ENCODE measurements around the gene GPC5.

Gene GPC5

DNA sequence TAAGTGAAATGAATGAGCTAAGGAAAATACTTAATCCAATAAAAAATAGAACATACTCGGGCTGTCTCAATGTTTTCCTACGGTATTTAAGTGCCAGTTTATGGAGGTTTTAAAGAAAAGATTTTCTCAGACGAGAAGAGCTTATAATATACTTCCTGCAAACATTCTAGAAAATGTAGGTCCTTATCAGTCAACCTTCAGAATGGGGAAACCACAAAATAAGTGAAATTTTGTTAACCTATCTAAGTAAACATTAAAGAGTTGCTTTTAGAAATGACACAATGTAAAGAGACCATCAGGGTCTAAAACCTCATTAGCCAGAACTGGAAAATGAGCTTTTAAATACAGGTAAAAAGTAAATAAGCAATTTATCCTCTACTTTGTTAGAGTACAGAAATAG, 38.8 kb upstream of the GPC5 start:
- Mint-ChIP-seq H3K9me3 (no peaks in the 10 kb centered on the region), H3K27ac (no peak overlapping the region), H3K36me3 (peaks cover 35% of the 10 kb centered on the region), H3K27me3 (no peaks in the 10 kb centered on the region), H3K4me1 (peaks cover 28% of the 10 kb centered on the region), H3K4me3 (no peak overlapping the region)
- ATAC-seq: no peak

DNA sequence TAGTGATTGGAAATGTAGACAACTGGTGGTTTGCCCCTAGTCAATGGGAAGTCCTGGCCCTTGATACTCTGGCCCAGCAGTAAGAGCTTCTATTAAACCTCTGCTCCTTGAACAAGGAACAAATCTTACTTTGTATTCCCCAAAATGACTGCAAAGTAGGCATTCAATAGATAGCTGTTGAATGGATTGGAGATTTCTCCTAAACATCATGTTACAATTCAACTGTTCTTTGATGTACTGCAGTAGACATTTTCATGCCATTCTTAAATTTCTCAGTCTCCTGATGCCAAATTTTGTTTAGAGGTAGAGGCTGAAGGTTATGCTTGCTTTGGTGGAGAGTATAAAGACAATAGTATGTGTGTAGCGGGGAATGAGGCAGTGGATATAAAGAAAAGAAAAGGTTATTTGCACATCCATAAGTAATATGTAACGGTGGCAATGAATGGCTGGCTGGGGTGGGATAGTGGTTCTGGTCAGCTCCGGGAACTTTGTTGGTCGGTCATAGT, 38.1 kb upstream of the GPC5 start:
- H3K36me3 Mint-ChIP-seq: peaks cover 31% of the 10 kb centered on the region

DNA sequence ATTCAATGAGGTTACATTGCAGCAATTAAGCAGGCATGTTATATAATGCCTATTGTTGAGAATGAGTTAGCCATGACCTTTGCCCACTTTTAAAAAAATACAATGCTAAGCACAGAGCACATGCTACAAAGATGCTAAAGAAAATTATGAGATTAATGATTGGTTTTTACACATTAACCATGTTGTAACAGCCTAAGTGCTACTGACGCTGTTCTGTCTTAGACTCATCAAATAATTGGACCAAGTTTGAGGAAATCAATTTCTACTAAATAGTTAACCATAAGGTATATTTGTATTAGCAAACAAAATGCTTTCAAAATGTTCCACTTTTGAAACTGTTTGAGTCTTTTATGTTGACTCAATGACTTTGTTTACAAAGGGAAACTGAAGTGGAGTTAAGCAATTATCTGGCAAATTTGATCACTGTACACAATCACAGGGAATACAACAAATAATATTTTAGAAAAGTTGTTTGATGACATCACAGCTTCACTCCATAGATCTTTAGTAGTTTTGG, 36.6 kb upstream of the GPC5 start:
- peaks cover 20% of the 10 kb centered on the region for H3K4me1 Mint-ChIP-seq
- ATAC-seq: no peak
- no peaks in the 10 kb centered on the region for H3K27me3 Mint-ChIP-seq
- H3K27ac Mint-ChIP-seq: no peak overlapping the region
- H3K4me3 Mint-ChIP-seq: no peak overlapping the region
- H3K36me3 Mint-ChIP-seq: peaks cover 25% of the 10 kb centered on the region
- H3K9me3 Mint-ChIP-seq: no peaks in the 10 kb centered on the region

More for the DNA sequence above, 38.1 kb upstream of the GPC5 start:
- no peak overlapping the region for H3K27ac Mint-ChIP-seq
- H3K9me3 Mint-ChIP-seq: no peaks in the 10 kb centered on the region
- H3K4me1 Mint-ChIP-seq: peaks cover 24% of the 10 kb centered on the region
- ATAC-seq: no peak
- H3K4me3 Mint-ChIP-seq: no peak overlapping the region
- no peaks in the 10 kb centered on the region for H3K27me3 Mint-ChIP-seq

GRCh38 chr13:91362908-91363307, 35.5 kb upstream of the GPC5 start:
- Mint-ChIP-seq H3K27ac (no peak overlapping the region), H3K27me3 (no peaks in the 10 kb centered on the region), H3K36me3 (peaks cover 20% of the 10 kb centered on the region), H3K9me3 (no peaks in the 10 kb centered on the region), H3K4me1 (peaks cover 11% of the 10 kb centered on the region), H3K4me3 (no peak overlapping the region)
- ATAC-seq: no peak

DNA sequence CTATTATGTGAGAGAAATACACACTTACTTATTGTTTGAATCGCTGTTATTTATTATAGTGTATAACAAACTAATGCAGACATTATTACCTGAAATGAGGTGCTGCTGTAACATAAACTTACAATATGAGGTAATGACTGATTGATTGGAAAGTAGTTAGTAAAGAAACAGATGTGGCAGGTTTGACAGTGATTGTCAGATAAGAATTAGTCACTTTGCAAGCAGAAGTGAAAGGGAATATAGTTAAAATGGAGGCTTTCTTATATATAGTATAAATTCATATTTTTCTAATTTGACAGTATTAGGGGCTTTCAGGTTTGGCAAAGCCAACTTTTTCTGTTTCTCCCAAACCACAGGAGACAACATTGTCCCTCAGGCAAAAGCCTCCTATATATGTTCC, 30.3 kb upstream of the GPC5 start:
- H3K4me1 Mint-ChIP-seq: peaks cover 5% of the 10 kb centered on the region
- no peak overlapping the region for H3K4me3 Mint-ChIP-seq
- H3K36me3 Mint-ChIP-seq: peaks cover 11% of the 10 kb centered on the region
- H3K27ac Mint-ChIP-seq: no peak overlapping the region
- no peak for ATAC-seq
- no peaks in the 10 kb centered on the region for H3K9me3 Mint-ChIP-seq
- H3K27me3 Mint-ChIP-seq: no peaks in the 10 kb centered on the region

GRCh38 chr13:91368676-91369440, 29.6 kb upstream of the GPC5 start:
- peak; percentile 56 for ATAC-seq
- no peak overlapping the region for H3K27ac Mint-ChIP-seq
- H3K27me3 Mint-ChIP-seq: no peaks in the 10 kb centered on the region
- peaks cover 11% of the 10 kb centered on the region for H3K36me3 Mint-ChIP-seq
- peaks cover 4% of the 10 kb centered on the region for H3K4me1 Mint-ChIP-seq
- H3K4me3 Mint-ChIP-seq: no peak overlapping the region
- no peaks in the 10 kb centered on the region for H3K9me3 Mint-ChIP-seq

DNA sequence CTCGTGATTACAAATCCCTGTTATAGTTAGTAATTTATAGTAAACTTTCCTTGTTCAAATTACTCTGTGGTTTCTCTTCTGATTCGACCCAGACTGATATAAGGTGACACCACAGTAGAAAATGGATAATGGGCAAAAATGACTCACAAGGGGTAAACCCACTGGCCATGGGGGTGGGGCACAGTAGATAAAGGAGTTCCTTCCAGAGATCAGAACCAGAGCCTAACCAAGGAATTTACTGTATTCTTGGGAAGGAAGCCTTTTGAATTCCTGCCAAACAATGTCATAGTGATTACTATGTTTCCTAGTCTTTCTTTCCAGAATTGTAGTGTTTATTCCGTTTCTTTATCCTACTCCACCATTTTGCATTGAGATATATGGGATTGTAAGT, 29.0 kb upstream of the GPC5 start:
- Mint-ChIP-seq H3K4me3 (no peak overlapping the region), H3K9me3 (no peaks in the 10 kb centered on the region), H3K36me3 (peaks cover 11% of the 10 kb centered on the region), H3K27me3 (no peaks in the 10 kb centered on the region), H3K4me1 (peaks cover 5% of the 10 kb centered on the region), H3K27ac (no peak overlapping the region)
- no peak for ATAC-seq

DNA sequence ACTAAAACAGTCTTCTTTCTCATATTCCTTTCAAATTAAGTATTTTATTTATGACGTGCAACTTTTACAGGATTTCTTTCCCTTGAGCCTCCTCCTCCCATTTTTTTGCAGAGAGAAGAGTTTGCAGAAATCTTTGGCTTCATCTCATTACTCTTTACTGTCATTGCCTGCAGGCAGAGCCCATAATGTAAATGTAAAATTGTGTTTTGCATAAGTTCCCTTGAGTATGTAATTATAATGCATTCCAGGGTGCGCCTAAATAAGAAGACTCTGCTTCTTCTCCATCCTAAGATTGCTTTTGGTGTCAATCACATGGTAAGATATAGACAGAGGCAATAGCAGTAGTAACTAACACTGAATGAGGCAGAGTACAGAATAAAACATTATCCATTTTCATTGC, 27.9 kb upstream of the GPC5 start:
- Mint-ChIP-seq H3K4me1 (peaks cover 16% of the 10 kb centered on the region), H3K27ac (no peak overlapping the region), H3K4me3 (no peak overlapping the region), H3K27me3 (no peaks in the 10 kb centered on the region), H3K36me3 (peaks cover 11% of the 10 kb centered on the region), H3K9me3 (no peaks in the 10 kb centered on the region)
- ATAC-seq: no peak

GRCh38 chr13:91372911-91373310, 25.5 kb upstream of the GPC5 start:
- Mint-ChIP-seq H3K4me1 (peaks cover 16% of the 10 kb centered on the region), H3K4me3 (no peak overlapping the region), H3K27me3 (no peaks in the 10 kb centered on the region), H3K9me3 (no peaks in the 10 kb centered on the region), H3K36me3 (no peaks in the 10 kb centered on the region), H3K27ac (no peak overlapping the region)
- no peak for ATAC-seq

DNA sequence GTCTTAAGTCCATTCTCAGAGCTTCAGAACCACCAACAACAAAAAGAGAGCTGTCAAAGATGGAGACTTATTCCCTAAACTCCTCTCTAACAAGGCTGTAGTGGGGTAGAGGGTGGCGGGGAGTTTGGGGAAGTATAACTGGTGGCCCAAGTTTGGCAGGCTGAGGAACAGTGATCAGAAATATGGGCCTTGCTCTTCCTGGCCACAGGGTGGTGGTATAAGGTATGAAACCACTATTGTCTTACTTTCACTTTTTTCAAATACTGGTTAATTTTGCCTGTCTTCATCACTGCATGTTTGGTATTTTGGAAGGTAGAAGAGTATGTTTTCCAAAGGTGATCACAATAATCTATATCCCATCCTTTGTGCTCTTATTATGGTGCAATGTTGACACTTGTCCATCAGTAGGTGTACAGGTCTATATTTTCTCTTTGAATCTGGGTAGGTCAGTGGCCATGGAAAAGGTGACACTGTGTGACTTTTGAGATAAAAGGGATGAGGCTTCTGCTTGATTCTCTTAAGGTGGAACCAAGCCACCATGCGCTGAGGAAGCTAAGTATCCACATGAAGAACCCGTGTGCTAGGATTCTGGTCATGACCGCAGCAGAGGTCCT, 23.2 kb upstream of the GPC5 start:
- Mint-ChIP-seq H3K9me3 (no peaks in the 10 kb centered on the region), H3K27ac (no peak overlapping the region), H3K4me1 (peaks cover 12% of the 10 kb centered on the region), H3K4me3 (no peak overlapping the region), H3K36me3 (no peaks in the 10 kb centered on the region), H3K27me3 (no peaks in the 10 kb centered on the region)
- ATAC-seq: peak; percentile 88

GRCh38 chr13:91381371-91381770, 17.1 kb upstream of the GPC5 start:
- Mint-ChIP-seq H3K9me3 (no peaks in the 10 kb centered on the region), H3K27ac (no peak overlapping the region), H3K4me3 (no peak overlapping the region), H3K4me1 (no peaks in the 10 kb centered on the region), H3K27me3 (peaks cover 6% of the 10 kb centered on the region), H3K36me3 (no peaks in the 10 kb centered on the region)
- ATAC-seq: no peak

GRCh38 chr13:91383836-91384235, 14.6 kb upstream of the GPC5 start:
- Mint-ChIP-seq H3K27me3 (peaks cover 8% of the 10 kb centered on the region), H3K9me3 (no peaks in the 10 kb centered on the region), H3K36me3 (no peaks in the 10 kb centered on the region), H3K27ac (no peak overlapping the region), H3K4me3 (no peak overlapping the region), H3K4me1 (no peaks in the 10 kb centered on the region)
- no peak for ATAC-seq

DNA sequence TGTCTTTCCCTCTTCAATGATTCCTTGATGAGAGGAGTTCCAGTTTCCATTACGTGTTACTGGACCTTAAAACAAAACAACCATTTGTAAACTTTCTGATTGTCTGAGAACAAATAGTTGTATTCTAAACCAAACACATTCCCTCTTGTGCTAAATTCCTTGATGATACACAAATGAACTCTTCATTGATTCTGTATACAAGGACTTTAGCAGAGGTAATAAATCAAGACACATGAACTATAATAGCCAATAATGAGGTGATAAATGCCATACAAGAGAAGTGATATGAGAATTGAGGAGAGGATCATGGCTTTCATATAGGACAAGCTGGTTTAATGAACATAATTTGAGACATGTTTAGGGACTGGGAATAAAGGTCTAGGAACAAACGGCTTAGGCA, 13.5 kb upstream of the GPC5 start:
- ATAC-seq: no peak

DNA sequence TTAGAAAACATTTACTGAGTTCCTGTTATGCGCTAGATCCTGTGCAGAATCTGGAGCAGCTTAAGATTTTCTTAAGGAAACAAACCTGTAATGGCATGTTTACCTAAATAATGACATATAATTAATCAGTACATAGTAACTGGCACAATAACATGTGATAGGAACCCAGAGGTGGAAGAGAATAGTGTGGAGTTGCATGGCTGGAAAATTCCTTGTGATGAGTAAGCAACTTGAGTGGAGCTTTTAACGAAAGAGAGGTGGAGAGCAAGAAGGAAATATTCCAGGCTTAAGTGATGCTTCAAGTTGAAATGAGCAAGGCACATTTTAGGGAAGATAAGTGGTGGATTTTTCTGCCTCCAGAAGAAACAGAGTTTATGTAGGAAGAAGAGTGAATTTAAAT, 9.2 kb upstream of the GPC5 start:
- Mint-ChIP-seq H3K36me3 (no peaks in the 10 kb centered on the region), H3K4me3 (no peak overlapping the region), H3K27me3 (peaks cover 49% of the 10 kb centered on the region), H3K4me1 (no peaks in the 10 kb centered on the region), H3K27ac (no peak overlapping the region), H3K9me3 (no peaks in the 10 kb centered on the region)
- ATAC-seq: no peak

More for the DNA sequence above, 13.5 kb upstream of the GPC5 start:
- Mint-ChIP-seq H3K9me3 (no peaks in the 10 kb centered on the region), H3K27me3 (peaks cover 19% of the 10 kb centered on the region), H3K4me1 (no peaks in the 10 kb centered on the region), H3K36me3 (no peaks in the 10 kb centered on the region), H3K27ac (no peak overlapping the region), H3K4me3 (no peak overlapping the region)

DNA sequence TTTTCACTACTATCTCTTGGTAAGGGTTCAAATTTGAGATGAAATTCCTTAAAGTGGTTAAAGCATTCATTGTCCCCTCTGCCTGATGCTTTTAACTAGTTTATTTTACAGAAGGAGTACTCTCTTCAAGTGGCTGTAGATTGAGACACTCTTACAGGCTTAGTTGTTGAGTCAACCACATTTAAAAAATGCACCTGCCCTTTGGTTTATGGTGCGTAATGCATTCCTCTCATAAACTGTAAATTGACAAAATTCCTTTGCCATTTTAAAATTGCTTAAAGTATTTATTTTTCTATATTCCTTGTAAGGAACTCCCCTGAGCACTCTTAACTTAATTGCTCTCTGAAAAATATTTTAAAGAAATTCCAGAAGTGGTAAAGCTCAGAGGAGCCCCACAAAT, 826 bp upstream of the GPC5 start:
- H3K27me3 Mint-ChIP-seq: peaks cover 21% of the 10 kb centered on the region
- H3K4me3 Mint-ChIP-seq: no peak overlapping the region
- no peak overlapping the region for H3K27ac Mint-ChIP-seq
- no peak for ATAC-seq
- peaks cover 32% of the 10 kb centered on the region for H3K4me1 Mint-ChIP-seq
- no peaks in the 10 kb centered on the region for H3K36me3 Mint-ChIP-seq
- H3K9me3 Mint-ChIP-seq: no peaks in the 10 kb centered on the region
